Measurements from ENCODE around the gene MBP. TPM values are rescaled to one million over a fixed set of nuclear protein-coding genes. Genes with fewer than 3 reads are reported as not detected.
A peak's percentile ranks its signal among the peaks of the same experiment; 100 is the strongest.

MBP gene
- total RNA-seq, 2 experiments from 2014 or later, result 38.9 to 40.4 TPM

DNA sequence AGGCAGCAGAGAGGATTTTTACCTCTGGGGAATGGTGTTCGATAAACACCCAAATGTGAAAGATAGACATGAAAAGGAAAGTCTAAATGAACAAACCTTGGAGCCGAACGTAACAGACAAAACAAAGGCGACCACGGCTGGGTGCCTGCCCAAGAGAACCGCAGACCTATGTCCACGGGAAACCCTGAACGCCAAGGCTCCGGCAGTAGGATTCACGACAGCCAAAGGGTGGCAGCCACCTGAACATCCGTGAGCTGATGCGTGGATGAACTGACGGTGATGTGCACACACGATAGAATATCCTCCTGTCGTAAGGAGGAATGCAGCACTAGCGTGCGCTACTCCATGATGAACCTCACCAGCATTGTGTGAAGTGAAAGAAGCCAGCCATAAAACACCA, 85.6 kb downstream of the MBP start:
- H3K36me3 Mint-ChIP-seq, result peaks cover 22% of the 10 kb centered on the region
- H3K9me3 Mint-ChIP-seq, result no peaks in the 10 kb centered on the region
- CTCF ChIA-PET, result interaction anchor here (1.3 to 1.5 kb wide), 3 partner anchors 21 to 64 kb away, joined by 3 to 7 read pairs (median 5); no protein-coding TSS in a partner anchor
- no peaks in the 10 kb centered on the region for H3K27me3 Mint-ChIP-seq
- POLR2A ChIA-PET, result no interaction called here
- H3K4me1 Mint-ChIP-seq (ENCODE audit: low read depth), result peaks cover 29% of the 10 kb centered on the region
- DNase-seq, result no peak
- H3K27ac Mint-ChIP-seq, result no peak overlapping the region
- H3K4me3 Mint-ChIP-seq, result no peak overlapping the region
- intact Hi-C loops (cut with micrococcal nuclease), result no loop called here

DNA sequence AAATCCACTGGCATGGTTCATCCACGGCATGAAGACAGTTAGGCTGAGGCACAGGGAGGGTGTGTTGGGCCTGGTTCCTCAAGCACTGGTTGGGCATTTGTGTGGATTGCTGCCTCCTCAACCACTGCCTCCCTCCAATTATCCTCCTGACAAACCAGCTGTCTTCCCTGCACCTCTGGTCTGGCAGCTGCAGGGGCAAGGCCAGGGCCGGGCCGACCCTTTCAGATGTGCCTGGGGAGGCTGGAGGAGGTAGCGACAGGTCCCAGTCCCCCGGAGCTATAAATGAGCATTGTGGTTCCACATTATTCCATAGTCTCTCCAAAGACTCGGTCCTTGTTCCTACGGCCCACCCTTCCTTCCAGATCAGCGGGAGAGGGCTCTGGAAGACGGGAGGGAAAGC, 86.2 kb downstream of the MBP start:
- intact Hi-C loops (cut with micrococcal nuclease), result no loop called here
- ChIA-PET CTCF (interaction anchor here (0.9 to 1.5 kb wide), 4 partner anchors 8 to 64 kb away, joined by 3 to 7 read pairs (median 5); no protein-coding TSS in a partner anchor), POLR2A (no interaction called here)
- H3K36me3 Mint-ChIP-seq, result peaks cover 24% of the 10 kb centered on the region
- no peak overlapping the region for H3K4me3 Mint-ChIP-seq
- H3K27me3 Mint-ChIP-seq, result no peaks in the 10 kb centered on the region
- H3K4me1 Mint-ChIP-seq (ENCODE audit: low read depth), result peaks cover 23% of the 10 kb centered on the region
- DNase-seq, result no peak
- no peak overlapping the region for H3K27ac Mint-ChIP-seq
- H3K9me3 Mint-ChIP-seq, result no peaks in the 10 kb centered on the region

DNA sequence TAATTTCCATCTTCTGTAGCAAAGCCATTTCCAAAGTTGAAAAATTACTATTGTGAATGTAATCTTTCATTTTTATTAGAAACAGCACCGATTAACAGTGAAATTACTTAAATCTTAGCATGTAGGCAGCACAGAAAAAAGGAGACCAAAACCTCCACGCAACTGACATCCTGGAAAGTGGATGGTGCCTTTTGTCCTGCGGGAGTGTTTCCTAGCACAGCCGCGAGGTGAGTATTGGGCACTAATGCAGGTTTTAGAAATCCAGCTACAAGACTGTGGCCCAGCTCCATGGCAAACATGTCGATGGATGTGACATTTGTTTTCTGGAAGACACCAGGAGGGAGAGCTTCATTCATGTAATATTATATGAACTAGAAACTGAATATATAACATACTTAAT, 86.9 kb downstream of the MBP start:
- H3K4me1 Mint-ChIP-seq (ENCODE audit: low read depth), result peaks cover 19% of the 10 kb centered on the region
- ChIA-PET POLR2A (no interaction called here), CTCF (interaction anchor here (0.9 to 1.5 kb wide), 3 partner anchors 9 to 63 kb away, joined by 3 to 5 read pairs (median 5); no protein-coding TSS in a partner anchor)
- H3K36me3 Mint-ChIP-seq, result peaks cover 24% of the 10 kb centered on the region
- H3K9me3 Mint-ChIP-seq, result no peaks in the 10 kb centered on the region
- H3K27me3 Mint-ChIP-seq, result no peaks in the 10 kb centered on the region
- no peak for DNase-seq
- intact Hi-C loops (cut with micrococcal nuclease), result no loop called here
- no peak overlapping the region for H3K4me3 Mint-ChIP-seq
- H3K27ac Mint-ChIP-seq, result no peak overlapping the region

DNA sequence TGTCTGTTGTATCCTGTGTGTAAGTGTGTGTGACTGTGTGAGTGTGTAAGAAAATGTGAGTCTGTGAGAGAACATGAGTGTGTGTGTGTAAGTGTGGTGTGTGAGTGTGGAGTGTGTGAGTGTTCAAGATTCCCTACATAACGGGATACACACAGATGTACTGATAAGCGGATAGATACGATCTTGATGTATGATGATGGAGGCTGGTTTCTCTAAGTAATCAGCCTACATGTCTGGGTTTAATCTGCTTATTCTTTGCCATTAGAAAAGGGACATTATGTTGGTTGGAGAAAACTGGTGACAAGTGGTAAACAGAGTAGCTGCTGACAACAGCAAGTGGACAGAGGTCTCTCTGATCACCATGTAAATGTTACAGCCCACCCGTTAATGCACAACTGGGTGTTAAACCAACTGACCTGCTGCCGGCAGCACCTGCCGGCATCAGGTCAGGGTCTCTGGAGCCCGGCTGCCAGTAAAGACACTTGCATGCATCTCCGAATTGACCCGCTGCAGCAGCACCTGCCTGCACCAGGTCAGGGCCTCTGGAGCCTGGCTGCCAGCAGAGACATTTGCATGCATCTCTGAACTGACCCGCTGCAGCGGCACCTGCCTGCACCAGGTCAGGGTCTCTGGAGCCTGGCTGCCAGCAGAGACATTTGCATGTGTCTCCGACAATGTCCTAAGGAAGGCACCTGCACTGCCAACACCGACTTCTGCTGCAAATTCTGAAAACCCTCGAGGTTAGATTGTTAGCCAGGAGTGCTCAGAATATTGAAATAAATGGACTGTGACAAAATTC, 87.5 kb downstream of the MBP start:
- Mint-ChIP-seq H3K27me3 (no peaks in the 10 kb centered on the region), H3K4me1 (ENCODE audit: low read depth) (peaks cover 22% of the 10 kb centered on the region), H3K36me3 (peaks cover 24% of the 10 kb centered on the region), H3K27ac (no peak overlapping the region), H3K4me3 (no peak overlapping the region), H3K9me3 (no peaks in the 10 kb centered on the region)
- ChIA-PET POLR2A (no interaction called here), CTCF (interaction anchor here (0.9 kb wide), 1 partner anchor 9 kb away, joined by 5 read pairs; no protein-coding TSS in a partner anchor)
- DNase-seq, result no peak
- intact Hi-C loops (cut with micrococcal nuclease), result no loop called here

DNA sequence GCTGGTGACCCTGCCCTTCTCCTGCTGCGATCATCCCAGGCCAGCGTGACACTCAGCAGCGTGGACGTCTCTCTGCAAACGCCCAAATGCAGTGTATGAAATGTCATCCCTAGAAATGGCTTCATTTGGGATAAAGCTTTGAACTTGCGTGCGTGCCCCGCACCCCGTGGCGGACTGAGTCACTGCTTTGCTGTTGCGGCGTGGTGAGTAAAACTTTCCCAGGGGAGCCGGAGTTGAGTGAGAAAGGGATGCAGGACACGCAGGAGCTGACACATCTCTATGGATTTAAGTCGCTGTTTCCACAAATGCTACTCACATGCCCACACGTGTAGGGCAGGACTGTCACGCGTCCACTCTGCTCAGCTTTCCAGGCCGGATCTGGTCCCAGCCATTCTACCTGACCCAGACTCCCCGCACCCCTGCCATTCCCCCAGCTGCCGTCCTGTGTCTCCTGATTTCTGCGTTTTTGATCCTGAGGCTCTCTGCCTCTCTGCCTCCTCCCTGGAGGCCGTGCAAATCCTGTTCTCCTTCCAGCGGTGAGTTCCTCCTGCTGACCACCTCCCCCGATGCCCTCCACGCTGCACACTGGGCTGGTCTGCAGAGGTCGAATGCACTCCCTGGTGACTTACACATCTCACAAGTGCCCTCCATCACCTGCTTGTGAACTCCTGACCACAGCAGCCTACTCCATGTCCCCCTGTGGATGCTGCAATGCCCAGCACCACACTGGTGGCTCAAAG, 88.9 kb downstream of the MBP start:
- H3K4me1 Mint-ChIP-seq (ENCODE audit: low read depth), result peaks cover 28% of the 10 kb centered on the region
- ChIA-PET CTCF (interaction anchor here (1.0 kb wide), 1 partner anchor 41 kb away, joined by 3 read pairs; no protein-coding TSS in a partner anchor), POLR2A (no interaction called here)
- peaks cover 24% of the 10 kb centered on the region for H3K36me3 Mint-ChIP-seq
- intact Hi-C loops (cut with micrococcal nuclease), result no loop called here
- no peak for DNase-seq
- no peaks in the 10 kb centered on the region for H3K9me3 Mint-ChIP-seq
- no peak overlapping the region for H3K27ac Mint-ChIP-seq
- H3K4me3 Mint-ChIP-seq, result no peak overlapping the region
- H3K27me3 Mint-ChIP-seq, result no peaks in the 10 kb centered on the region

DNA sequence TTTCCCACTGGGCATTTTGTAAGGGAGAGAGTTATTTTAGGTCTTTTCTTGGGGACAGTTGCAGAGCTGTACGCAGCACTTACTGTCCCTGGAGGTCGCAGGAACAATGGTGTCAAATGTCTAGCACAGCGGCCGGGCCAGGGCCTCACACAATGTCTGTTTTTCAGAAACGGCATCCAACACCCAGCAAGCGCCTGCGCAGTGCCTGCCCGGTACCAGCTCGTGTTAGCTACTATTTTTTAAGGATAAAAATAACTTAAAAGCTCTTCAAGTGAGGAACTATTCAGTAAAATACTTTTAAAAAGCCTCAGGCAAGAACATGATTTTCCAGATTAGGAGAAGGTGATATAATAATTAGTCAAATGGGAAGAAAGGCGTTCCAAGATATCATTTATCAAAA, 90.0 kb downstream of the MBP start:
- Mint-ChIP-seq H3K36me3 (peaks cover 19% of the 10 kb centered on the region), H3K4me1 (ENCODE audit: low read depth) (peaks cover 29% of the 10 kb centered on the region), H3K4me3 (no peak overlapping the region), H3K27me3 (no peaks in the 10 kb centered on the region), H3K27ac (no peak overlapping the region), H3K9me3 (no peaks in the 10 kb centered on the region)
- no peak for DNase-seq
- POLR2A ChIA-PET, result no interaction called here
- CTCF ChIA-PET, result interaction anchor here (1.0 kb wide), 1 partner anchor 40 kb away, joined by 3 read pairs; no protein-coding TSS in a partner anchor
- intact Hi-C loops (cut with micrococcal nuclease), result no loop called here

DNA sequence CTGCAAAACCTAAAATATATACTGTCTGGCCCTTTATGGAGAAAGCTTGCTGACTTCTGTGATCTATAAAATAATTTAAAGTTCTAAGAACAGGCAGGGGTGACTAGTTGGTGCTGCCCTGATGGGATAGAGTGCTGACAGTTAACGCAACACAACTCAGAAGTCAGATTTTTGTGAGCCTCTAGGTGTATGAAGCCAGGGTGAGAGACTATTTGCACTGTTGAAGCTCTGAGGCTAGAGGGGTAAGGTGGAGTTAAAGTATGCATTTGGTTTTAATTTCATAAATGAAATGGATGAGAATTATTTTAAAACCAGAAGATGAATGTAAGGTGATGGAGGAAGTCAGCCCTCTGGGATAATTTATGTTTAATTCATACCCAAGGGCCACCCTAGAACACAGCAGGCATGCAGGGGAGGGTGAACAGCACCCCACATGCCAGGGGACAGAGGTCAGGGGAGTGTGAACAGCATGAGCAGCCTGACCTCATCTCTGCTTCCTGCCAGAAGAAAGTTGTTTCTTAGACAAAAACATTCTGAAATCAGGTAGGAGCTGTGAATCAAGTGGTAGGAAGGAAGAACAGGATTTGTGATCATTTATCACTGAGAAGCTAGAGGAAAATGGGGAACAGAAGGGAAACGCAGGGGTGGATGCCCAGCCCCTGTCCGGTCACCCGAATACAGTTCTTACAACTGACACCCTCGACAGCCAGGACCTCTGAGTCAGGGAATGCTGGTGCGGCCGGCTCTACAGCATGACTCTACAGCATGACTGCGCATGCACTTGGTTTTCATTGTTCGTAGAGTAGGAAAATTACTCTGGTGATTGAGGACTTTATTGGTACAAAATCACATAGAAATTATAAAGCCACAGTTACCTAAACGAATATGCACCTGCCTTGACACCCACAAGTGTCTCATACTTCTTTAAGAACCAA, 93.1 kb downstream of the MBP start:
- intact Hi-C loops (cut with micrococcal nuclease), result no loop called here
- H3K27me3 Mint-ChIP-seq, result no peaks in the 10 kb centered on the region
- ChIA-PET CTCF (interaction anchor here (0.6 kb wide), 1 partner anchor 40 kb away, joined by 4 read pairs; no protein-coding TSS in a partner anchor), POLR2A (no interaction called here)
- no peaks in the 10 kb centered on the region for H3K9me3 Mint-ChIP-seq
- peaks cover 42% of the 10 kb centered on the region for H3K4me1 Mint-ChIP-seq (ENCODE audit: low read depth)
- peaks cover 29% of the 10 kb centered on the region for H3K36me3 Mint-ChIP-seq
- H3K4me3 Mint-ChIP-seq, result no peak overlapping the region
- DNase-seq, result no peak
- peak overlapping the region; percentile 50 for H3K27ac Mint-ChIP-seq

DNA sequence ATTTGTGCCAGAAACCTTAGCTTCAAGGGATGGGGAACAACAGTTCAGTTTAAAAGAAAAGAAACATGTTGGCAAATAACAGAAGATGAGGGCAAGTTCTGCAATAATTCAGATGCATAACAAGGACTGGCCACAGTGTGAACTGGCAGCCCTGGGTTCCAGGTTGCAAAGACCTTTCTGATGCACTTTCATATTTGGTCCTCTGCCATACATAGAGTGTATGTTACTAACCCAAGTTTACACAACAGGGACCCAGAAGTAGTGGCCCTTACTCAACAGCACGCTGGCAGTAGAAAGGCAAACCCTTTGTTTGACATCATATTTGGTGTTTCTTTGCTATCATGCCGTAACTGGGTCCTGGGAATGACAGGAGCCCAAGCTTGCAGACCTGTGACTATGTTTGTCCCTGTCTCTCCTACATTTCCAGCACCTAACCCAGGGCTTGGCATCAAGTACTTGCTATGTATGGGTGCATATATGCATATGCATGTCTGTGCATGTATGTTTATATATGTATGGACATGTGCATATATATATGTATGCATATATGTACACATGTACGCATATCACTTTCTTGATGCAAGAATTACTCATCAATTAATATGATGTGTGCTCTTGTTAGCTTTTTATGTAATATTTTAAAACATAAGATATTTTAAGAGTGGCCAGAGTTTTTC, 94.3 kb downstream of the MBP start:
- intact Hi-C loops (cut with micrococcal nuclease), result no loop called here
- Mint-ChIP-seq H3K36me3 (peaks cover 22% of the 10 kb centered on the region), H3K4me3 (no peak overlapping the region), H3K9me3 (no peaks in the 10 kb centered on the region), H3K27ac (no peak overlapping the region), H3K27me3 (no peaks in the 10 kb centered on the region), H3K4me1 (ENCODE audit: low read depth) (peaks cover 42% of the 10 kb centered on the region)
- ChIA-PET CTCF (no interaction called here), POLR2A (no interaction called here)
- DNase-seq, result no peak

DNA sequence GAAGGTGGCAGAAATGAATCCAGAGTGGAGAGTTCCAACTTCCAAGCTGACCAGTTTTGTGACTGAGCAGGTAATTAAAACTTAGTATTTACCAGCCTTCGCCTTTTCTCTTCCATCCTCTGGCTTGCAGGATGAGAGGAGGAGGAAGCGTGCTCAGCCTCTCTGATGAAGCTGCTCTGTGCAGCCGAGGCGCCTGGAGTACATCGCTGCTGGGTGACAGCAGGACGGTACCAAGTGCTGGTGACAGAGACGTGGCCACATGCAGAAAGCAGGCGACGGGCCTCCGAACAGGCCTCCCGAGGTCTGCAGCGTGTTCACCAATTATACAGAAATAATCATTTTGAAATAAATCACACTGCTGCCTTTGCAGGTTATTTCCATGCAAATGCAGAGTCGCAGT, 95.0 kb downstream of the MBP start:
- no peak overlapping the region for H3K27ac Mint-ChIP-seq
- peaks cover 19% of the 10 kb centered on the region for H3K36me3 Mint-ChIP-seq
- no peak for DNase-seq
- CTCF ChIA-PET, result interaction anchor here (0.7 to 1.1 kb wide), 3 partner anchors 54 to 234 kb away, joined by 3 to 4 read pairs (median 3); no protein-coding TSS in a partner anchor
- no peaks in the 10 kb centered on the region for H3K9me3 Mint-ChIP-seq
- no peaks in the 10 kb centered on the region for H3K27me3 Mint-ChIP-seq
- POLR2A ChIA-PET, result no interaction called here
- H3K4me1 Mint-ChIP-seq (ENCODE audit: low read depth), result peaks cover 43% of the 10 kb centered on the region
- intact Hi-C loops (cut with micrococcal nuclease), result no loop called here
- H3K4me3 Mint-ChIP-seq, result no peak overlapping the region

DNA sequence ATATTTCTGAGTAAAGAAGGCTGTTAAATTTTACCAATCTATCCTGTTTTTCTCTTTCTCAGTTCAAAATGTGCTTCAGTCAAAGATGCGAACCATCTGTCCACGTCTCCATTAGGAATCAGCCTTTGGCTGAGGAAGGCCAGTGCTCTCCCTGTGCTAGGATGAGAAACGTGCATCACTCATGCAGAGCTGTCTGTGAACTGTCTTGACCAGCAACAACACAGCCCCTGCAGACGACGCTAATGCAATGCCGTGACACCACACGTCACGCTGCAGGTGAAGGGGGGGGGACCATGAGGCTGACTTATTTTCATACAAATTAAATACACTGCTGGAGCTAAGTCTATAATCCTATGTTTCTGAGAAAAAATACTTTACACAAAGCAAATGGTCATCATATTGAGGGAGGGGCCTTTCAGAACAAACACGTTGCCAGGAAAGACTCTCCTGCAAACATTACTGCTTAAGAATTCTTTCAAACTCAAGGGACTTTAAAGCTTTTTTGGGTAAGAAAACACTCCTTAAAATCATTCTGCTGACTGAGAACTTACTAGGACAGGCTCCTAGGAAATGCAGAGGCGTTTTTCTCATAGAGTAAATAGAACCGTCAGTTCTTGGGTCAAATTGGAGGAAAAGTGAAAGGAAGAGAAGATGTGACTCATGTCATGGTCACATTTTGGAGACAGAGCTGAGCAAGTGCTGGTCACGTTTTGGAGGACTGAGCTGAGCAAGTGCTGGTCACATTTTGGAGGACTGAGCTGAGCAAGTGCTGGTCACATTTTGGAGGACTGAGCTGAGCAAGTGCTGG, 97.0 kb downstream of the MBP start:
- peaks cover 18% of the 10 kb centered on the region for H3K36me3 Mint-ChIP-seq
- no peaks in the 10 kb centered on the region for H3K9me3 Mint-ChIP-seq
- peaks cover 47% of the 10 kb centered on the region for H3K4me1 Mint-ChIP-seq (ENCODE audit: low read depth)
- no peak for DNase-seq
- intact Hi-C loops (cut with micrococcal nuclease), result no loop called here
- no peaks in the 10 kb centered on the region for H3K27me3 Mint-ChIP-seq
- ChIA-PET CTCF (interaction anchor here (1.0 to 2.2 kb wide), 3 partner anchors 18 to 176 kb away, joined by 3 to 19 read pairs (median 3); no protein-coding TSS in a partner anchor), POLR2A (interaction anchor here (0.8 kb wide), 1 partner anchor 73 kb away, joined by 3 read pairs; no protein-coding TSS in a partner anchor)
- H3K27ac Mint-ChIP-seq, result peak overlapping the region; percentile 40
- no peak overlapping the region for H3K4me3 Mint-ChIP-seq

Measured in activated CD4-positive, alpha-beta memory T cell treated with anti-CD3 and anti-CD28 coated beads for 36 hours (primary cell).